Activated CD4-positive, alpha-beta T cell treated with anti-CD3 and anti-CD28 coated beads, Interleukin-2, amount 50 U/mL, for 1 hour (primary cell): ENCODE results near the gene FGF12.

ENCODE experiments used
- DNase-seq: peaks from one replicate; pipeline ENCODE4 v3.0.0-alpha.2; 2020

Gene FGF12

DNA sequence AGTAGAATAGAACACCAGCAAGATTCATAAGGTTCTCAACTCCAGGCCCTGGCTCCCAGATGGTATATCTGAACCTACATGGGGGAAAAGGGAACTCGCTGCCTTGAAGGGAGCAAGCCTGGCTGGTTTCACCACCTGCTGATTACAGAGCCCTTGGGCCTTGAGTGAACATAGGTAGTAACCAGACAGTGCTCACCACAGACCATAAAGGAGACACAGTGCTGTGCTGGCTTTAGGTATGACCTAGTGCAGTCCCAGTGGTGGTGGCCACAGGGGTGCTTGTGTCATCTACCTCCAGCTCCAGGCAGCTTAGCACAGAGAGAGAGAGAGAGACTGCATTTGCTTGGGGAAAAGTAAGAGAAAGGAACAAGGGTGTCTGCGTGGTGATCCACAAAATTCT, 409.8 kb downstream of the FGF12 start:
- DNase-seq = no peak

DNA sequence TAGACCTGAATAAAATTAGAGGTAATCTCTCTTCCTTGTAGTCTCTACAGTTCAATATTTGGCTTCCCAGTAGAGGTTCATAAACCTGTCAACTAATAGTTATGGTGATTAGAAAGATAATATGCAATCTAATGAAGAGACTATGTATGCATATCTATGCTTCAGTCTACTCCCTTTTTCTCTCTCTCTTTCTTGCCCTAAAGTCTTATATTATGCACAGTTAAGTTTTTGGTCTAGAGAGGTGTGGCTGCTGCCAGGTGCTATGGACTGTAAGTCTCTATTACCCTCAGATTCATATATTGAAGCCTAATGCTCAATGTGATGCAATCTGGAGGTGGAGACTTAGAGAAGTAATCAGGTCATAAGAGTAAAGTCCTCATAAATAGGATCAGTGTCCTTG, 413.7 kb downstream of the FGF12 start:
- no peak for DNase-seq

DNA sequence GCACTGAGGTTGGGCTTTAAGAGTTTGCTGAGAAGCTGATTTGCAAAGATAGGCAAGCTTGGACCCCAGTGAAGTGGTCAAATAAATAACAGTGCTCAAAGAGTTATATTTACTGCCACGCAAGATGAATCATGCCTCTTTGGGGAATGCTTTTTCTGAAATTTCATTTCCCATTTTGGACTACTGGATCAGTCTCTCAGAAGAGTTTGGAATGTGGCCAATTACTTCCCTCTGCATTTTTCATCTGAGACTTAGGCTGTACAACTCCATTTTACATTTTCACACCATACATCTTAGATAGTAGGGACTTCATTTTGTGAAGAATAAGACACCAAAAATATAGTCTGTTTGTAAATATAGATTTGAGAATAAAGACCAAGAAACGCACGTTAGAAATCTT, 419.7 kb downstream of the FGF12 start:
- DNase-seq = no peak

DNA sequence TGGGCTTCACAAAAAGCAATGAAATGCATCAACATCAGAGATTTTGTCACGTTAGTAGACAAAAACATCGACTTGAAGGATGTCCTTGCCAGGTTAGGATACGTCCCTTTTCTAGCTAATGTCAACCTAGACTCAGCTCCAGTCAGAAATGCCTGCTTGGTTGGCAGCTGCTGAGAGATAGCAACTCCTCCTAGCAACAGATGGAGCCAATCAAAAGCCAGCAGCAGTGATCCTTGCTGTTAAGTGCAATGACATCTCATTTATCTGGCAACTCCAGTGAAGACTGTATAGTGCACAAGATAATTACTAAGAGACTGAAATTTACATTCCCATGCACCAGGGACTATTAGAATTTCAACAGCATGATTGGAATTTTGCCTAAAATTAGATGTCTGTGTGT, 424.1 kb downstream of the FGF12 start:
- no peak for DNase-seq

GRCh38 chr3:192302721-192303120, 424.6 kb downstream of the FGF12 start:
- no peak for DNase-seq

DNA sequence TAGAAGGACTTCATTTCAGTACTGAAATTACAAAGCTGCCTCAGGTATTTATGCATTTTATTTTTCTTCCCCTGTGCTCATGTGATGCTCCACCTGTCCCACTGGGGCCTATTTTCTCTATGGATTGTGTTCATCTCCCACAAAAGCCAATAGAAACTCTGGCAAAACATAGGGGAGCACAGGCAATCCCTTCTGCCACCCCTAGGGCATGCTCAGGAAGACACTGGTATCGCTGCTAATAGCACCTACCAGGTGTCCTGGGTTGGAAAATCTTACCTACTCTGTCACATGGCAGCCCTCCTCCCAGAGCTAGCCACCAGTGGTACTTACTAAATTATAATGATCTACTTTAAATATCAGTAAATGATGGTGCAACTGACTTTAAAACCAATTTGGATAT, 427.4 kb downstream of the FGF12 start:
- DNase-seq = no peak

DNA sequence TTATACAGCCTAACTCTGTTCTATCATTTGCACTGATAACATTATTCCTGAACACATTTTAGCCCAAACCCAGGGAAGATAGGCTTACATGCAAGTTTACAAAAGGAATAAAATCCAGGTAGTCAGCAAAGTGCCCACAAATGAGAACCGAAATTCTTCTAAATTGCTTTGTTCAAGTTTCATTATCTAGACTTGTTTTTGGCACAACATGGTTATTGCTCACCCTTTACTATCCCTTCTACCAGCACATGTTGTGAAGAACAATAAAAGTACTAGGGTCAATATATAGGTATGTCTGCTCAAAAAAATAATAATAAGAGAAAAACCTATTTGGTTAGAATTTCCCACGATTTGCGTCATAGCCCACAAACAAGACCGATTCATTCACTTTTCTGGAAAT, 430.5 kb downstream of the FGF12 start:
- no peak for DNase-seq

DNA sequence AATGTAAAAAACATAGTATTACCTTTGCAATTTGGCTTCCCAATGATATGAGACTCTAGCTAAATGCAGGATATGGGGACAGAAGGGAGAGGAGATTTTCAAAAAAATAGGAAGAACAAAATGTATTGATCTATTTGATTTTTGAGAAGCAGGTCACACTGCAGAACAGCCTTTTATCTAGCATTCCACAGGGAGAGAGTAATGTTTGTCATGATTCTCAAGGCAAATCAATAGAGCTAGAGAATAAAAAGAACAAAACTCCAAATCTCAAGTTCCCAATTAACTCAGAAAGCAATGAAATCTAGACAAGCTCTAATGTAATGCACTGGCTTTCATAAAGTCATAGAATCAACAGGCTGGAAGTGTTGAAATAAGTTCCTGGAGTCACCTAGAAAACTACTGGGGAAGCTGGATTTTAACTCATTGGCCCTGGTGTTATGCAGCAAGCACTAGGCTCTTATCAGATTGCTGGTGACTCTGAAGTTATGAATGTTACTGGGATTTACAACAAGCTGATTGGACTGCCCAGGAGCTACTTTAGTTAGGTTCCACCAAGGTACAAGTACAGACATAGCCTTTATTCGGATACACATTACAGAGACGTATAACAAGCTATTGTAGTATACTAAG, 442.8 kb downstream of the FGF12 start:
- DNase-seq = no peak

DNA sequence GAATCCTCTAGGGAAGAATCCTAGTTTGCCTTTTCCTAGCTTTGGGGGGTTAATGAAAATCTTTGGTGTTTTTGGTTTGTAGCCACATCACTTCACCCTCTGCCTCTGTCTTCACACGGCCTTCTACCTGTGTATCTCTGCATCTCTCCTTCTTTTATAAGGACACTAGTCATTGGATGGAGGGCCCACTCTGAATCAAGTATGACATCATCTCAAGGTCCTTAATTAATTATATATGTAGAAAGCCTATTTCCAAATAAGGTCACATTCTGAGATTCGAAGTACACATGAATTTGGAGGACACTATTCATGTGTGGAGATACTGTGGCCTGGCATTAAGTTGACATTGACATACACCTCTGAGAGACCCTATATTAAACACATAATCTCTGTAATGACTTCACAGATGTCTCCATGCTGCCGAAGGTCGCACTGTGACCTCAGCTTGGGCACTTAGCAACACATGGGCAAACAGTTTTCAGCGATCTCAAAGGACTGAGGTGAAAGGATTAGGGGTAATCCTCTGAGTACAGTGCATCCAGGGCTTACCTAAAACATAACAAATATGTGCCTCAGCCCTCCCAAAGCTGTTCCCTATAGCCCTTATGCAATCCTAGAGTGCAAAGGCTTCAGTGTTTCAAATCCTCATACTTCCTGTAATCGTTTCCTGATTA, 446.0 kb downstream of the FGF12 start:
- no peak for DNase-seq

DNA sequence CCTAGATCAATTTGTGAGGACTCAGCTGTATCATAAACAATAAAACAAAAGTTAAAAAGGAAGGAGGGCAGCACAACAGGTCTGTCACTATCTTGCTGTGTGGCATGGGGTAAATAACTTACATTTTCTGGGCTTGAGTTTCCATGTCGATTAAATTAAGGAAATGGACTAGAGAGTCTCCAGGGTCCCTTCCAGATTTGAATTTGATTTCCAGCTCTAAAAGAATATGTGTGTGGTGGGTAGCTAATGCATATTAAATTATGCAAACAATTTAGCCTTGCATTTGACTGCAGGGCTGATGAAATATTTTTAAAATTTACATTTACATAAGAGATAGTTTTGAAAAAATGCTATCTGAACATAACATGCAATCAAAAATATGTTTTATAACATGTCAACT, 447.7 kb downstream of the FGF12 start:
- DNase-seq = no peak

- no peak for DNase-seq
Observed at GRCh38 chr3:192277477-192277876, 449.9 kb downstream of the FGF12 start.

- no peak for DNase-seq
Observed at GRCh38 chr3:192275741-192276355, 451.5 kb downstream of the FGF12 start.

GRCh38 chr3:192273697-192274010, 453.7 kb downstream of the FGF12 start:
- no peak for DNase-seq

- DNase-seq = no peak
Observed at GRCh38 chr3:192273001-192273696, 454.2 kb downstream of the FGF12 start.

- DNase-seq = no peak
Observed at GRCh38 chr3:192262001-192262400, 465.3 kb downstream of the FGF12 start.

DNA sequence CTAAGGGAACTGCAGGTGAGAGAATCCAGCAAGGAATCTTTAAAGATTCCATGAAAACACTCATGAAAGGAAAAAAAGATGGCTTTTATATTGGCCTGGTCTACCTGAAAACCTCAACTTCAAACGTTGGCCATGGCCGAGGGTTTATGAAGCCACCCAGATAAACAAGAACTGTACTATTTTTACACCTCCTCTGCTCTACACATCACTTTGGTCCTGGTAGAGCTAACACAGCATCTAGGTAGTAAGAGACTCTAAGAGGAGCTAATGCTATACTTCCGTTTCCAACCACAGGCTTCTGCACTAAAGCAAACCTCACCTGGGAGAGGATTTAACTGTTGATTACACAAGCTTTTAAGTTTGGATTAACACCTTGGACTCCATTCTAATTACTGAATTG, 466.2 kb downstream of the FGF12 start:
- no peak for DNase-seq

GRCh38 chr3:192260116-192261010, 467.0 kb downstream of the FGF12 start:
- DNase-seq = no peak

DNA sequence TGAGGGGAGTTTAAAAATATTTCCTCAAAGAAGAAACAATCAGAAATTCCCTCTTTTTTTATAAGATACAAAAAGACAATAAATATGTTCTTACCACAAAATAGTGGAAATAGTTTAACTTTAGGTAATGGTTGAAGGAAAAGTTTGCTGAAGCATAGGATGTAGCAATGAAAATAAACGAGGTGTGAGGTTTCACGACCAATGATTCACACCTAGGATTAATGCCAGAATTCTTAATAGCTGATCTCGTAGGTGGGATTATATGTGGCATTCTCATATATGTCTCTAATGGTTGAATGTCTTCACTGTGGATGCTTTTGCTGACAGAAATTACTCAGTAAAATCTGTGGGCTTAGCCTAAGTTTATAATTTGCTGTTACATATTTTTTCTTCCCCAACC, 467.7 kb downstream of the FGF12 start:
- no peak for DNase-seq

- no peak for DNase-seq
Observed at GRCh38 chr3:192258721-192259120, 468.6 kb downstream of the FGF12 start.

DNA sequence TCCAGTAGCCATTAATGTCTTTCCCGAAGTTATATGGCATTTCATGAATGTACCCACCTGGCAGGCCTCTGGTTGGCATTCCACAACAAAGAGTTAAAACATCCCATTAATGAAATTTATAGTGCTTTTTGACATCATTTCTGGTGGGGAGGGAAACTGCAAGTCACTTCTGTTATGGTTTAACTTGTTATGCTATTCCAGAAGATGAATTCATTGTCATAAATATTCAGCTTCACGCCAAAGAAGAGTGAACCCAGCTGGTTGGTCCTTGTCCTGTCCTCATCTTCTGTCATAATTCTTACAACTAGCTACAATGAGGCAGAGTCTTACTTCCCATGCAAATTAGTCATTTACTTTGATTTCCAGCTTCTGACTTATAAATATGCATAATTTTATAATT, 471.5 kb downstream of the FGF12 start:
- no peak for DNase-seq

DNA sequence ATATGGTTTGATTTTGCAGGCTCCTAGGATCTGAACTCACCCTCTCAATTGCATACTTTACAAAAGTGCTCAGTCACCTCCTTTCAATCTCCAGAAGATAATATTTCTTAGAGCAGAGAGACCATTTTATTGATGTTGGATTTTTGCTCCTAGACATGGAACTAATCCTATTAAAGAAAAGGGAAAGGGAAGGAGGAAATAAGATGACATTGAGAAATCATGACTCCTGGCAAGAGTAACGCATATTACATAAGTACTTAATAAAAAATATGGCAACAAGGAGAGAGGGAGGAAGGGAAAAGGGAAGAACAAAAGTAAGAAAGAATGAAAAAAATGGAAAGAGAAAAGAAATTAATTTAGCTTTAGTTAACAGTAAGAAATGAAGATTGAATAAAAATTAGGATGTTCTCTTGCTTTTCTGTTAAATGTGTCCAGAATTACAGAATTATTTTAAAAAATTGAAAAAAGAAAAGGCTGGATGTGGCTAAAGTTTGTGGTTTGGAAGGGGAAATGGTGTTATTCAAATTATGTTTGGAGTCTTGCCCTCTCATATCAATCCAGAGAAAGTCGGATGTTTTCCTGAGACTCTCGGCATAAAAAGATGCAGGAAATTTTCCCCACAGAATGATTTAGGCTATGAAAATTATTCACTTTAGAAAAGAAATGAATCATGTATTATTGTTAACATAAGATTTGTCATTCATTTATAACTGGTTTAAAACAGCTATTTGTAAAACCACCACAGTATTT, 474.0 kb downstream of the FGF12 start:
- no peak for DNase-seq

- DNase-seq = no peak
Observed at GRCh38 chr3:192249516-192249915, 477.8 kb downstream of the FGF12 start.
